Psoas muscle (tissue), 8 donors: ENCODE data around the gene GIPC2. TPM values are rescaled to one million over a fixed set of nuclear protein-coding genes. Genes with fewer than 3 reads are reported as not detected.

ENCODE experiments used
- ATAC-seq, 4 donors: fragments of 200-7000 bp; cut with Tn5 transposase; one replicate each; pipeline ENCODE4 v1.9.1; 2020; ENCODE audit warnings: moderate library complexity in 3 of 4, mild to moderate bottlenecking in 2 of 4
- DNase-seq, 2 donors: peaks; one replicate each; pipeline ENCODE4 v3.0.0-alpha.2; 2020
- H3K27ac ChIP-seq: fragments of 200-600 bp; one replicate; pipeline ENCODE4 v1.8.0; 2022
- H3K27me3 ChIP-seq, 3 donors: fragments of 200-600 bp in 1 of 3; one replicate each; pipeline versions ENCODE4 v1.6.1 to v1.8.0; 2013 to 2022; ENCODE audit warnings: low read length in 2 of 3, mild to moderate bottlenecking in 2 of 3, moderate library complexity in 1 of 3; ENCODE audit not compliant: insufficient read depth in 3 of 3
- H3K36me3 ChIP-seq, 2 donors: fragments of 200-600 bp in 1 of 2; one replicate each; pipeline versions ENCODE4 v1.6.1 to v1.8.0; 2013 to 2022; ENCODE audit warnings: low read depth in 1 of 2, mild to moderate bottlenecking in 1 of 2, moderate library complexity in 1 of 2; ENCODE audit not compliant: insufficient read depth in 1 of 2
- H3K4me1 ChIP-seq: fragments of 200-600 bp; one replicate; pipeline ENCODE4 v1.8.0; 2022
- H3K4me3 ChIP-seq: fragments of 200-600 bp; one replicate; pipeline ENCODE4 v1.8.0; 2022; ENCODE audit warnings: mild to moderate bottlenecking
- H3K9me3 ChIP-seq: fragments of 200-600 bp; one replicate; pipeline ENCODE4 v1.8.0; 2022
- CTCF ChIP-seq: fragments of 200-600 bp; IDR thresholded peaks from one replicate; pipeline ENCODE4 v1.8.0; 2022; ENCODE audit warnings: antibody characterized with exemption
- WGBS, 3 donors: extraction: QIAGEN DNeasy Blood & Tissue Kit; methylation state at CpG; one replicate each; pipeline versions ENCODE4 v1.1.6 to v1.1.7; 2013; 5-methylcytosine and 5-hydroxymethylcytosine counted together
- intact Hi-C, 2 donors: fragments of 100-400 bp; cut with DNase I; formaldehyde crosslinking; loops; one replicate each; pipeline versions ENCODE4 v1.11.0 to v1.14.2; 2022
- polyA plus RNA-seq, 3 donors: library from polyadenylated mRNA; stranded (reverse); fragments of 200-250 nt; gene quantifications; one replicate each; pipeline ENCODE4 v1.2.3, GENCODE V29; 2013
- total RNA-seq, 4 donors: library from RNA; stranded (reverse); fragmentation: NEBNext Ultra II Directional in 2 of 4; extraction: Animal tissue kit (Norgen Biotek cat#: 25700) in 2 of 4; gene quantifications; one replicate each; pipeline versions ENCODE4 v1.2.1 to v1.2.4, GENCODE V29; 2021 to 2023
- donor health status: healthy with polysubstance abuse.
- donor health status: DM: no; HTN: no; CAD: no; lungs with moderate emphysema.
- donor health status: Bipolar disorder and iron deficiency.
- donor health status: healthy.
- donor health status: DM: yes; HTN: yes; CAD: no.
- donor health status: DM: no; HTN: no; CAD: no.
- donor health status: DM: no; HTN: no; CAD: no.
- donor health status: DM: yes; HTN: yes; CAD: no.

The GIPC2 gene
- total and polyA plus RNA-seq, 7 donors: 0.68 to 1.6 (median 1.2) TPM

DNA sequence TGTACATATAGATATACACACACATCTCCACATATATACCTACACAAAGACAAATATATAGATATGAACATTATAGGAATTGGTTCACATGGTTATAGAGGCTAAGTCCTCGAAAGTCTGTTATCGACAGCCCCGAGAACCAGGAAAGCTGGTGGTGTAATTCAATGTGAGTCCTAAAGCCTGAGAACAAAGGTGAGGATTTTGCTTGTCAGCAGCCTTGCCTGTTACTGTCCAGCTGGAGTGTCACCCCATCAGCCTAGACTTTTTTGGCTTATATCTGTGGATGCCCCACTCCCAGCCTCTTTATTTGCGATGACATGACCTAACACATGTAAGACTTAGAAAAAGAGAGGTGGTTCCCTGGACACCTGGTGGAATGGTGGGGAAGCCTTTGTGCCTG is 97.0 kb downstream of the GIPC2 start:
- Histone ChIP-seq H3K4me1 (no peaks in the 10 kb centered on the region), H3K27me3 (no peaks in the 10 kb centered on the region), H3K36me3 (no peaks in the 10 kb centered on the region), H3K4me3 (no peak overlapping the region), H3K9me3 (no peaks in the 10 kb centered on the region), H3K27ac (no peak overlapping the region)
- no peak for TF ChIP-seq CTCF
- 79 to 88% (median 87%) methylated on average over 4 of the region's 4 CpGs for WGBS, 3 donors
- ATAC-seq (no peak), DNase-seq (no peak)
- intact Hi-C loops: loop anchor here (5.0 to 10.0 kb wide), 2 partner anchors 465 to 472 kb away; no protein-coding TSS in a partner anchor

- H3K36me3 ChIP-seq: no peaks in the 10 kb centered on the region
- no peaks in the 10 kb centered on the region for H3K27me3 ChIP-seq
- H3K4me3 ChIP-seq: no peak overlapping the region
- no peaks in the 10 kb centered on the region for H3K9me3 ChIP-seq
- no peak for TF ChIP-seq CTCF
- H3K4me1 ChIP-seq: no peaks in the 10 kb centered on the region
- no peak for ATAC-seq
- WGBS, 3 donors: 67 to 80% (median 73%) methylated on average over 4 of the region's 4 CpGs
- no peak for DNase-seq
- no peak overlapping the region for H3K27ac ChIP-seq
- intact Hi-C loops: loop anchor here (5.0 to 10.0 kb wide), 2 partner anchors 464 to 472 kb away; no protein-coding TSS in a partner anchor
Observed at GRCh38 chr1:78143152-78143551, 97.4 kb downstream of the GIPC2 start.

DNA sequence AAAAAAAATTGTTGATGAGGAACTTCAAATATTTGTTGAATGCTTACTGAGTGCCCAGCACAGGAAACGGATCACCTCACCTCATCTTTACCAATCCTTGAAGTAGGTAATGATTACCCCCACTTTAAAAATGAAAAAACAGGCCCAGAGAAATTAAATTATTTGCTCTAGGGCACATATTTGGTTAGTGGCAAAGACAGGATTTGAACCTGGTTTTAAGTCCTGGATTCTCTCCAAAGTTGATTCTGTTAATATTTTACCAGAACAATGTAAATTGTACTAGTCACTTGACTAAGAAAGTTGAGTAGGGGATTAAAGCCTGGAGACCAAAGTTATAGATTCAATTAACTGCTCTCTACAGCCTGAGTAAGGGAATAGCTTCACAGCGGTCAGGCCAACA is 97.9 kb downstream of the GIPC2 start:
- no peak for TF ChIP-seq CTCF
- no peaks in the 10 kb centered on the region for H3K4me1 ChIP-seq
- WGBS, 3 donors: 89% methylated on average over 2 of the region's 2 CpGs
- H3K27me3 ChIP-seq: no peaks in the 10 kb centered on the region
- no peaks in the 10 kb centered on the region for H3K36me3 ChIP-seq
- DNase-seq: no peak
- H3K9me3 ChIP-seq: no peaks in the 10 kb centered on the region
- H3K4me3 ChIP-seq: no peak overlapping the region
- no peak for ATAC-seq
- intact Hi-C loops: loop anchor here (5.0 to 10.0 kb wide), 2 partner anchors 464 to 471 kb away; no protein-coding TSS in a partner anchor
- H3K27ac ChIP-seq: no peak overlapping the region

DNA sequence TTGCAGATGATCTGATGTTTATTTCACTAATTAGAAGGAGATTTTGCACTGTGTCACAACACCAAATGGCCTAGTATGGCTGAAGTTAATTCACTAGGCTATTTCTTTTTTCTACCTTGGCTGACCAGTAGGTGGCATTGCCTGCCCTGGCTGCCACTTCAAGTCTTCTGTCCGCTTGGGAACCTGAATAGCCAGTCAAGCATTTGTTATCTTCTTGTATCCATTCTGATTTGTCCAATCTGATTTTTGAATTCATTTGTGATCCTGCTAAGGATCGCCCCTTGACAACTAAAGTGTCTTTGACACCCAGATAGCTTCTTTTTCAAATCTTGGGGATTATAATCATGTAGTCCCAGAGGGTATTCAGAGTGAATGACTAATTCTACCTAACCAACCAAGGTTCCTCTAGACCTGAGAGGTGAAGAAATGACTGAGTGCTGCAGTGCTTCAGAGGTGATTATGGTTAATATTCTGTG is 99.4 kb downstream of the GIPC2 start:
- H3K9me3 ChIP-seq: no peaks in the 10 kb centered on the region
- 7 to 9% (median 8%) methylated on average over 2 of the region's 2 CpGs for WGBS, 3 donors
- H3K36me3 ChIP-seq: no peaks in the 10 kb centered on the region
- peak; percentile 36 to 57 for DNase-seq
- H3K4me1 ChIP-seq: no peaks in the 10 kb centered on the region
- H3K27ac ChIP-seq: no peak overlapping the region
- intact Hi-C loops: loop anchor here (5.0 to 10.0 kb wide), 2 partner anchors 470 to 532 kb away; no protein-coding TSS in a partner anchor
- peak; percentile 84 for TF ChIP-seq CTCF
- H3K4me3 ChIP-seq: no peak overlapping the region
- H3K27me3 ChIP-seq: no peaks in the 10 kb centered on the region
- peak; percentile 62 to 90 (median 80) for ATAC-seq
